GM10248 (cell line): Measurements from ENCODE around the gene SPOCK2.

Experiments used
- CTCF ChIA-PET: fragments of 300-600 bp; sonication (Branson Sonifier 250); formaldehyde crosslinking; extraction: SDS; loops from one replicate; lab custom pipeline; 2021; ENCODE audit warnings: antibody characterized with exemption; lab: Yijun Ruan, JAX
- POLR2A ChIA-PET: fragments of 350-650 bp; sonication (Branson Sonifier 250); formaldehyde crosslinking; extraction: SDS; loops from one replicate; lab custom pipeline; 2020; ENCODE audit warnings: antibody characterized with exemption; lab: Yijun Ruan, JAX
- DNase-seq: peaks from one replicate; pipeline ENCODE4 v3.0.0; 2012; ENCODE audit errors: extremely low spot score
- TF ChIP-seq, protein P1 (sequence below): IDR thresholded peaks from 2 replicates; pipeline ENCODE4 v1.5.1; 2012; ENCODE audit warnings: mild to moderate bottlenecking, low read depth; ENCODE audit errors: extremely low read depth, missing control alignments, control extremely low read depth

Gene SPOCK2

DNA sequence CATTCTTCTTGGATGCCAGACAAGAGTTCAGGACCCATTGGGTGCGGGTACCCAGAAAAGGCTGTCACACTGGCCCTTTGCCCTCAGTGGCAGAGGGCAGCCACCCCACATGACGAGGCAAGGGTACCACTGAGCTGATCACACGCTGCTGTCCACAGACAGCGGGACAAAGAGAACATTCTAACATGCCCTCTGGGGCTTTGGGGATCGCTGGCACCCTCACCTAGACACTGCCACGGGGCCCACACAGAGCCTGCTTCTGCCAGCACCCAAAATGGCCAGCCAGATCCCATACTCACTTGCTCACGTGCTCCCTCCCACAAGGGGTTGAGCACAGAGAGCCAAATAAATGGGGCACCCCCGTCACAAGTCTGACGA is 16.7 kb upstream of the SPOCK2 start:
- DNase-seq, result no peak
- POLR2A ChIA-PET, result no interaction called here
- CTCF ChIA-PET, result interaction anchor here (1.2 to 1.7 kb wide), 2 partner anchors 10 to 56 kb away, joined by 3 to 4 read pairs; no protein-coding TSS in a partner anchor
- TF ChIP-seq, protein P1, sequence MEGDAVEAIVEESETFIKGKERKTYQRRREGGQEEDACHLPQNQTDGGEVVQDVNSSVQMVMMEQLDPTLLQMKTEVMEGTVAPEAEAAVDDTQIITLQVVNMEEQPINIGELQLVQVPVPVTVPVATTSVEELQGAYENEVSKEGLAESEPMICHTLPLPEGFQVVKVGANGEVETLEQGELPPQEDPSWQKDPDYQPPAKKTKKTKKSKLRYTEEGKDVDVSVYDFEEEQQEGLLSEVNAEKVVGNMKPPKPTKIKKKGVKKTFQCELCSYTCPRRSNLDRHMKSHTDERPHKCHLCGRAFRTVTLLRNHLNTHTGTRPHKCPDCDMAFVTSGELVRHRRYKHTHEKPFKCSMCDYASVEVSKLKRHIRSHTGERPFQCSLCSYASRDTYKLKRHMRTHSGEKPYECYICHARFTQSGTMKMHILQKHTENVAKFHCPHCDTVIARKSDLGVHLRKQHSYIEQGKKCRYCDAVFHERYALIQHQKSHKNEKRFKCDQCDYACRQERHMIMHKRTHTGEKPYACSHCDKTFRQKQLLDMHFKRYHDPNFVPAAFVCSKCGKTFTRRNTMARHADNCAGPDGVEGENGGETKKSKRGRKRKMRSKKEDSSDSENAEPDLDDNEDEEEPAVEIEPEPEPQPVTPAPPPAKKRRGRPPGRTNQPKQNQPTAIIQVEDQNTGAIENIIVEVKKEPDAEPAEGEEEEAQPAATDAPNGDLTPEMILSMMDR, result no peak

DNA sequence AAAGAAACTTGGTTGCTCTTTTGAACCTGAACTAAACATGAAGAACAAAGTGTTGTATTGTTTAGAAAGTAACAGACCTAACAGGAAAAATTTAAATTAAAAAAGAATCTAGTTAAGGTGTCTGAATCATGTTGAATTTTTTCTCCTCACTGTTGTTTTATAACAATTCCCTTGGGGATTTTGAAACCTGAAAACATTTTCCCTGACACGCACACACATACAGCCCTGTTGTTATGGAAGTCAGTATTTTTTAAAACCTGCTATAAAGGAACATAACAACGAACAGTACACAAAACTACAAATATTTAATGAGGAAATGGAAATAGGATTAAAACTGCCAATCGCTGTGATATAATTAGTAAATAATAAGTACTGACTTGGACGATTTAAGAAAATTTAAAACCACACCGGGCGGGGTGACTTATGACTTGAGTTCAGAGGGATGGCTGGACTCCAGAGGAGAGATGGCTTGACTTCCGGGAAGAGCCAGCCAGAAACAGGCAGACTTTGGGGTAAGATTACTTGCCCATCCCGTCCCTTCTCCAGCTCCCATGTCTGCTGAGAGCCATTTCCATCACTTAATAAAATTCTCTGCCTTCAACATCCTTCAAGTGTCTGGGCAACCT is 16.2 kb upstream of the SPOCK2 start:
- DNase-seq, result no peak
- TF ChIP-seq, protein P1, result no peak
- ChIA-PET POLR2A (no interaction called here), CTCF (interaction anchor here (1.2 to 1.7 kb wide), 3 partner anchors 11 to 56 kb away, joined by 3 to 4 read pairs (median 3); no protein-coding TSS in a partner anchor)

DNA sequence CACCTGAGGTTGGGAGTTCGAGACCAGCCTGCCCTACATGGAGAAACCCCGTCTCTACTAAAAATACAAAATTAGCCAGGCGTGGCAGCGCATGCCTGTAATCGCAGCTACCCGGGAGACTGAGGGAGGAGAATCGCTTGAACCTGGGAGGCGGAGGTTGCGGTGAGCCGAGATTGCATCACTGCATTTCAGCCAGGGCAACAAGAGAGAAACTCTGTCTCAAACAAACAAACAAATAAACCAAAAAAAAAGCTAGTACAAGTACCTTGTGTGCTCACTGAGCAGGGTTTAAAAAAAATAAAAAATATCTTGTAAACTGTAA is 11.2 kb upstream of the SPOCK2 start:
- TF ChIP-seq, protein P1, result no peak
- CTCF ChIA-PET, result interaction anchor here (2.1 kb wide), 1 partner anchor 51 kb away, joined by 6 read pairs; no protein-coding TSS in a partner anchor
- DNase-seq, result no peak
- POLR2A ChIA-PET, result no interaction called here

DNA sequence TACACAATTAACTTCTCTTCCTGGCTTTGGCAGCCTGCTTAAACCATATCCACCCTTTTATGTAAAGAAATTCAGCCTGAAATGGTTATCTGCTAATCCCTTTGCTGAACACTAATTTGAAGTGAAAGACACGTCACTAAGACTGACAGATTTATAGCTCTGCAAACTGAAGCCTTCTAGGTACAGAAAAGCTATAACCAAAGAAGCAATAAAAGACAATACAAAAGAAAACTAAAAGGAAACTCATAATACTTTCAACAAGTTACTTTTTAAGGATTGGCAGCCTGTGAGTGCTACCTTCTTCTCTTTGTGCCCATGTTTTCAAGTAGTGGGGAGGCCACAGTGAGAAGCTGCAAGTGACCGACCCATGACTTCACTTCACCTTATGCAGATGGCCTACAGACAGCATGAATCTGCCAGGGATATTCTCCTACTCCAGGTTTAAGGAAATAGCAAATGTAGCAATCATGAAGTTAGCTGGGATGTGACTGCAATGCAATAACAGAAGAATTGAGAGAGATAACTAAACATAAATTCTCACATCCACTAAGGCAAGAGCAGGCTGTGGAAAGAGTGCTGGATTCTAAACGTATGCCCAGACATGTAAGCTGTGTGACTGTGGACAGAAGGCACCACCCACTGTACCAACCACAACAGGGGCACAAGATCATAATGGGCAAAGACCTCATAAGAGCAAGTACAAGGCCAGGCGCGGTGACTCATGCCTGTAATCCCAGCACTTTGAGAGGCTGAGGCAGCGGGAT is 10.7 kb upstream of the SPOCK2 start:
- ChIA-PET POLR2A (interaction anchor here (0.6 kb wide), 1 partner anchor 9 kb away, joined by 3 read pairs; no protein-coding TSS in a partner anchor), CTCF (no interaction called here)
- no peak for DNase-seq
- TF ChIP-seq, protein P1, result no peak

DNA sequence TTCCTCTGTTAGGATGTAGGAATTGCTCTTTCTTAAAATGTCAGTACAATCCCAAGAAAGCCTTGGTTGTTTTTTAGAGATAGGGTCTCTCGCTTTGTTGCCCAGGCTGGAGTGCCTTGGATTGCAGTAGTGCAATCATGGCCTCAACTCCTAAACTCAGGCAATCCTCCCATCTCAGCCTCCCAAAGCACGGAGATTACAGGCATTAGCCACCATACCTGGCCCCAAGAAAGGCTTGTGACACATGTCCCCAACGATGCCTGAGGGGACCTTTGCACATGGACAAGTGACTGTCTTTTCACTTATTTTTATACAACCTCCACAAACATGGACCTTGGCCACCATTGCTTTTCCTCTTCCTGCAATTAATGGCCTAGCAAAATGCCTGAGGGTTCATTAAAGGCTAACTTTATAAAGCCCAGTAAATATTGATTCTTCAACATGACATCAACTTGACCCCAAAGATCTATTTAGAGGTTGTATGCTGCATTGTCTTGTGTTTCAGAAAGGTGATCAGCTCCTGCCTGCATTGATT is 10.0 kb upstream of the SPOCK2 start:
- ChIA-PET CTCF (no interaction called here), POLR2A (interaction anchor here (0.6 kb wide), 1 partner anchor 8 kb away, joined by 3 read pairs; no protein-coding TSS in a partner anchor)
- TF ChIP-seq, protein P1, result no peak
- DNase-seq, result no peak

DNA sequence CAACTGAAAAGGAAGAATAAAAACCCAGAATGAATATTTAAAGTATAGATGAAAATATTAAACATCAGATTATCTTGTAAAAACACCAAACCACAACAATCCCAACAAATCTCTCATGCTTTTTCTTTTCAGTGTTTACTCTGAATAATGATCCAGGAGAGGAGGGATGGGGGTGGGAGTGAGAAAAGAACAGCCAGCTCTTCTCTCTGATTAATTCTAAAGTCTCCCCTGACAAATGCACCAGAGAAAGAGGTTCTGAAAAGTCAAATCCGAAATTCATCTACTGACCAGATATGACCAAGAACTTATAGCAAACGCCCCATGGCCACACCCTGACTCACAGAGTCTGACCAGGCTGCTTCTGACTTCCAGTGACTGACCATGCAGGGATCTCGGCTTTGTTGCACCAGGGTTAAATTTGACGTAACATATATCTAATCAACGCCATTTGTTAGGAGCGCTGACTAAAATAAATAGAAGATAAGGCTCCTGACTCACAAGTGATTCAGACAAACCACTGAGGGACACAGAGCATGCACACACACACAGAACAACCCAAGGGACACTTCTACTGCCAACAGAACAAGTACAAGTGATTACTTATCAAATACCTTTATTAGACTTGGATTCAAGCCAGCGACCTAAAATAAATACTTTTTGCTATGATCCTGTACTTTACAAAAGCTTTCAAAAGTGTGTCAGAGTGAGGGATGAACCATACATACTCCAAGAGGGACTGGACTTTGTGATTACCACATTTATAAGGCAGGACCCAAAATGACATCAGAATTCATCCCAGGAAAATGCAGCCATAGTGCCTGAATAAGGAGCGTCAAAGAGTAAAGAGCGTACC is 9.3 kb upstream of the SPOCK2 start:
- no peak for DNase-seq
- CTCF ChIA-PET, result interaction anchor here (1.0 to 1.3 kb wide), 2 partner anchors 10 to 240 kb away, joined by 4 read pairs; no protein-coding TSS in a partner anchor
- POLR2A ChIA-PET, result no interaction called here
- TF ChIP-seq, protein P1, result no peak
